K562 (cell line): ENCODE data around the gene AQP11. TPM values are rescaled to one million over a fixed set of nuclear protein-coding genes. Genes with fewer than 3 reads are reported as not detected.

Experiments used
- CBX1 ChIP-seq: sonication (generic); IDR thresholded peaks from 2 replicates; pipeline ENCODE4 v1.6.1; 2016; ENCODE audit warnings: antibody characterized with exemption, low read depth, mild to moderate bottlenecking
- CHD4 ChIP-seq: fragments of 200-600 bp; sonication (generic); IDR thresholded peaks from 3 replicates; pipeline ENCODE4 v1.6.1; 2012; ENCODE audit warnings: low read depth, mild to moderate bottlenecking, mixed read lengths, low read length, inconsistent platforms; ENCODE audit not compliant: insufficient read depth, insufficient replicate concordance, poor library complexity, severe bottlenecking
- ELF1 ChIP-seq: fragments of 200-800 bp; sonication (Bioruptor generic); IDR thresholded peaks from 2 replicates; pipeline ENCODE4 v1.6.1; 2016; ENCODE audit warnings: missing genetic modification characterization, missing compliant biosample characterization
- ELF4 ChIP-seq: fragments of 450-650 bp; formaldehyde crosslinking; IDR thresholded peaks from 2 replicates; pipeline ENCODE4 v1.4.0; 2022; ENCODE audit warnings: missing genetic modification characterization
- MAFF ChIP-seq: IDR thresholded peaks from 2 replicates; pipeline ENCODE4 v1.6.1; 2012; ENCODE audit warnings: low read length, improper control_type of control experiment
- NCOA2 ChIP-seq, 2 experiments: fragments of 450-650 bp; IDR thresholded peaks; 2 replicates each; pipeline ENCODE4 v1.6.1; 2018; ENCODE audit warnings: mild to moderate bottlenecking in 2 of 2, moderate library complexity in 1 of 2; ENCODE audit not compliant: partially characterized antibody in 2 of 2
- PHF21A ChIP-seq: fragments of 450-650 bp; IDR thresholded peaks from 2 replicates; pipeline ENCODE4 v1.6.1; 2017; ENCODE audit warnings: low read depth, borderline replicate concordance
- POLR2AphosphoS5 ChIP-seq: IDR thresholded peaks from 2 replicates; pipeline ENCODE4 v1.6.1; 2011; ENCODE audit warnings: mild to moderate bottlenecking, low read depth, low read length, moderate library complexity; ENCODE audit not compliant: control insufficient read depth, insufficient read depth
- RNF2 ChIP-seq: sonication (generic); IDR thresholded peaks from 2 replicates; pipeline ENCODE4 v1.6.1; 2016
- SIN3B ChIP-seq: fragments of 450-650 bp; IDR thresholded peaks from 2 replicates; pipeline ENCODE4 v1.6.1; 2017; ENCODE audit warnings: low read depth, mild to moderate bottlenecking, moderate library complexity
- SOX6 ChIP-seq: fragments of 450-650 bp; IDR thresholded peaks from 2 replicates; pipeline ENCODE4 v1.6.1; 2014; ENCODE audit warnings: mild to moderate bottlenecking
- TRIM25 ChIP-seq: fragments of 450-650 bp; IDR thresholded peaks from 2 replicates; pipeline ENCODE4 v1.7.0; 2016; ENCODE audit warnings: borderline replicate concordance
- YBX1 ChIP-seq: fragments of 450-650 bp; IDR thresholded peaks from 2 replicates; pipeline ENCODE4 v1.7.1; 2016; ENCODE audit warnings: mild to moderate bottlenecking
- ZNF217 ChIP-seq: sonication (generic); formaldehyde crosslinking; IDR thresholded peaks from 2 replicates; pipeline ENCODE4 v1.8.0; 2022; ENCODE audit warnings: mild to moderate bottlenecking, missing genetic modification reagents
- ZNF318 ChIP-seq, 2 experiments: fragments of 450-650 bp; IDR thresholded peaks; 2 replicates each; pipeline ENCODE4 v1.6.1; 2016; ENCODE audit warnings: mild to moderate bottlenecking in 2 of 2, borderline replicate concordance in 1 of 2, low read depth in 1 of 2, moderate library complexity in 1 of 2
- ZNF354B ChIP-seq: fragments of 250-450 bp; sonication (Bioruptor Pico); IDR thresholded peaks from 2 replicates; pipeline ENCODE4 v1.4.0; 2020
- ZNF57 ChIP-seq: fragments of 450-650 bp; formaldehyde crosslinking; IDR thresholded peaks from 2 replicates; pipeline ENCODE4 v1.4.0; 2020; ENCODE audit warnings: mild to moderate bottlenecking, moderate library complexity
- ZNF668 ChIP-seq: fragments of 250-450 bp; sonication (Bioruptor Pico); IDR thresholded peaks from 2 replicates; pipeline ENCODE4 v1.8.0; 2022; ENCODE audit warnings: mild to moderate bottlenecking, inconsistent platforms
- polyA plus RNA-seq, 8 experiments: library from polyadenylated mRNA; depleted of rRNA in 4 of 8; stranded (reverse) in 5 of 8; unstranded in 3 of 8; fragments of >200 nt; fragmentation: Nextera tagmentation in 2 of 8; fragmentation: Illumina TruSeq in 1 of 8; extraction: Ambion mirVana in 2 of 8; extraction: Trizol in 1 of 8; gene quantifications; 2 replicates each; pipeline versions ENCODE4 v1.2.1 to v1.2.3, GENCODE V29; 2011 to 2014; ENCODE audit warnings: inconsistent platforms in 1 of 8, missing spikeins in 1 of 8
- total RNA-seq, 7 experiments: library from RNA; depleted of rRNA in 6 of 7; stranded (reverse); fragments of >200 nt in 6 of 7; fragmentation: Illumina TruSeq in 2 of 7; extraction: Trizol in 2 of 7; gene quantifications; 2 replicates each; pipeline versions ENCODE4 v1.2.1 to v1.2.3, GENCODE V29; 2011 to 2021; ENCODE audit warnings: low replicate concordance in 1 of 7

Gene AQP11
- total and polyA plus RNA-seq, 9 of the 15 experiments (the other 6 are each of a cell fraction or from before 2014, with no cell fraction given) = 0.09 to 1.0 (median 0.36) TPM

- TF ChIP-seq PHF21A (no peak), CBX1 (peak; percentile 97), RNF2 (peak; percentile 48; the same call in 1 of the 2 replicates), ZNF354B (CRISPR knock-in tag) (no peak), TRIM25 (no peak), CHD4 (no peak), NCOA2 (IDR thresholded peaks at IDR 0.05; ENCODE audit: partially characterized antibody in 2 of 2) (no peak), ZNF668 (no peak), MAFF (no peak), SIN3B (peak; percentile 79), ZNF217 (CRISPR knock-in tag) (no peak), ZNF57 (CRISPR knock-in tag) (no peak), ZNF318 (IDR thresholded peaks at IDR 0.05; ENCODE audit: borderline replicate concordance in 1 of 2, low read depth in 1 of 2) (0 out of 4 replicates have a peak, but pooled peaks of 1 of the 2 experiments have one; percentile 46), SOX6 (peak; percentile 55; the same call in 1 of the 2 replicates), YBX1 (no peak), ELF1 (tag) (peak; percentile 64; the same call in 1 of the 2 replicates), POLR2AphosphoS5 (peak; percentile 93), ELF4 (peak; percentile 68; the same call in 1 of the 2 replicates)
Observed at GRCh38 chr11:77637345-77638165, 47.8 kb downstream of the AQP11 start, which contains the start of gene CLNS1A (continued).
